HepG2 (cell line): ENCODE measurements around the gene TUBA4A. TPM values are rescaled to one million over a fixed set of nuclear protein-coding genes. Genes with fewer than 3 reads are reported as not detected.

Source experiments
- BRCA1 ChIP-seq: sonication (generic); formaldehyde crosslinking; IDR thresholded peaks from 2 replicates; pipeline ENCODE4 v1.4.0; 2020; ENCODE audit warnings: missing genetic modification reagents
- CBX1 ChIP-seq: IDR thresholded peaks from one replicate; pipeline ENCODE4 v1.6.1; 2016; ENCODE audit warnings: antibody characterized with exemption, low read depth
- CERS6 ChIP-seq: sonication (generic); formaldehyde crosslinking; IDR thresholded peaks from 2 replicates; pipeline ENCODE4 v1.5.0; 2020; ENCODE audit warnings: missing genetic modification reagents
- CSRNP1 ChIP-seq: sonication (generic); formaldehyde crosslinking; IDR thresholded peaks from 2 replicates; pipeline ENCODE4 v1.8.1; 2023; ENCODE audit warnings: mild to moderate bottlenecking, missing genetic modification reagents
- ELF3 ChIP-seq: IDR thresholded peaks from 2 replicates; pipeline ENCODE4 v1.6.1; 2016; ENCODE audit warnings: missing genetic modification reagents, missing compliant biosample characterization
- GMEB2 ChIP-seq: IDR thresholded peaks from 2 replicates; pipeline ENCODE4 v1.6.1; 2016; ENCODE audit warnings: missing biosample characterization, missing genetic modification reagents, low read depth
- GPBP1L1 ChIP-seq: sonication (generic); formaldehyde crosslinking; IDR thresholded peaks from 2 replicates; pipeline ENCODE4 v1.5.0; 2020; ENCODE audit warnings: mild to moderate bottlenecking, missing genetic modification reagents
- GTF2F1 ChIP-seq: fragments of 150-350 bp; IDR thresholded peaks from 2 replicates; pipeline ENCODE4 v1.6.1; 2014; ENCODE audit warnings: low read length
- MIER3 ChIP-seq: IDR thresholded peaks from 2 replicates; pipeline ENCODE4 v1.6.1; 2016; ENCODE audit warnings: missing compliant biosample characterization, borderline replicate concordance
- MLXIP ChIP-seq: sonication (generic); formaldehyde crosslinking; IDR thresholded peaks from 2 replicates; pipeline ENCODE4 v1.9.0; 2021; ENCODE audit warnings: missing genetic modification reagents, borderline replicate concordance
- NCOA1 ChIP-seq: sonication (generic); formaldehyde crosslinking; IDR thresholded peaks from 2 replicates; pipeline ENCODE4 v1.9.0; 2021; ENCODE audit warnings: missing genetic modification reagents
- PLSCR1 ChIP-seq: sonication (generic); formaldehyde crosslinking; IDR thresholded peaks from 2 replicates; pipeline ENCODE4 v1.5.0; 2020; ENCODE audit warnings: missing genetic modification reagents, mild to moderate bottlenecking, borderline replicate concordance
- RARG ChIP-seq: sonication (generic); formaldehyde crosslinking; IDR thresholded peaks from 2 replicates; pipeline ENCODE4 v1.4.0; 2020; ENCODE audit warnings: low read depth, mild to moderate bottlenecking, missing genetic modification reagents
- XRCC5 ChIP-seq: fragments of 200-400 bp; formaldehyde crosslinking; optimal IDR thresholded peaks from 2 replicates; pipeline ENCODE3; 2017; ENCODE audit warnings: mild to moderate bottlenecking, low read length
- ZBTB33 ChIP-seq: sonication (generic); formaldehyde crosslinking; IDR thresholded peaks from 2 replicates; pipeline ENCODE4 v1.4.0; 2020; ENCODE audit warnings: missing genetic modification reagents
- ZFP62 ChIP-seq: sonication (generic); formaldehyde crosslinking; IDR thresholded peaks from 2 replicates; pipeline ENCODE4 v1.4.0; 2020; ENCODE audit warnings: missing genetic modification reagents
- ZNF616 ChIP-seq: sonication (generic); formaldehyde crosslinking; IDR thresholded peaks from 2 replicates; pipeline ENCODE4 v1.5.0; 2020; ENCODE audit warnings: low read depth, mild to moderate bottlenecking, missing genetic modification reagents
- polyA plus RNA-seq, 8 experiments: library from polyadenylated mRNA; depleted of rRNA in 3 of 8; stranded (reverse) in 7 of 8; unstranded in 1 of 8; fragments of >200 nt; fragmentation: Illumina TruSeq in 4 of 8; extraction: Trizol in 4 of 8; gene quantifications; 2 replicates each; pipeline versions ENCODE4 v1.2.1 to v1.2.3, GENCODE V29; 2011 to 2016; ENCODE audit warnings: low read depth in 4 of 8, missing spikeins in 1 of 8, mixed read lengths in 1 of 8; ENCODE audit not compliant: insufficient read depth in 1 of 8
- total RNA-seq, 5 experiments: library from RNA; depleted of rRNA; stranded (reverse); fragments of >200 nt; fragmentation: Illumina TruSeq; extraction: Trizol; gene quantifications; 2 replicates each; pipeline ENCODE4 v1.2.3, GENCODE V29; 2016; ENCODE audit warnings: low read depth in 1 of 5

Gene TUBA4A
- total and polyA plus RNA-seq, 2 of the 13 experiments (the other 11 are each of a cell fraction or from before 2014, with no cell fraction given), result 1.3 to 12.7 TPM

- TF ChIP-seq MLXIP (CRISPR knock-in tag), result no peak
- TF ChIP-seq ZNF616 (CRISPR knock-in tag), result 0 out of 2 replicates have a peak, but pooled peaks have one; percentile 30
- TF ChIP-seq CERS6 (CRISPR knock-in tag), result no peak
- no peak for TF ChIP-seq NCOA1 (CRISPR knock-in tag)
- TF ChIP-seq BRCA1, result no peak
- TF ChIP-seq ZFP62 (CRISPR knock-in tag), result no peak
- TF ChIP-seq CSRNP1 (CRISPR knock-in tag), result peak; percentile 87
- TF ChIP-seq GTF2F1, result no peak
- peak; percentile 91 for TF ChIP-seq ELF3
- TF ChIP-seq GMEB2, result no peak
- TF ChIP-seq RARG, result 0 out of 2 replicates have a peak, but pooled peaks have one; percentile 24
- peak; percentile 68 for TF ChIP-seq XRCC5
- no peak for TF ChIP-seq CBX1
- peak; percentile 4; the same call in 1 of the 2 replicates for TF ChIP-seq ZBTB33 (CRISPR knock-in tag)
- TF ChIP-seq MIER3 (CRISPR knock-in tag), result peak; percentile 84; the same call in 1 of the 2 replicates
- TF ChIP-seq GPBP1L1 (CRISPR knock-in tag), result no peak
- no peak for TF ChIP-seq PLSCR1 (CRISPR knock-in tag)
Observed at GRCh38 chr2:219249203-219249980, 4.3 kb downstream of the TUBA4A start (continued).
